ENCODE measurements around the gene SPAM1.

- no peak for TF ChIP-seq CTCF (IDR thresholded peaks at IDR 0.05)
- TF ChIP-seq POLR2A (IDR thresholded peaks at IDR 0.05) = no peak
These were observed 49.4 kb downstream of the SPAM1 start for GRCh38 chr7:123974326-123974908.

All from thyroid gland (tissue), 4 donors.